HG03378 (cell line): ENCODE data around the gene LIN52.

Experiments used
- ATAC-seq: cut with Tn5 transposase; IDR thresholded peaks from one replicate; pipeline ENCODE4 v1.9.1; 2021; ENCODE audit warnings: mild to moderate bottlenecking, moderate library complexity; ENCODE audit not compliant: unreplicated experiment

LIN52 gene

DNA sequence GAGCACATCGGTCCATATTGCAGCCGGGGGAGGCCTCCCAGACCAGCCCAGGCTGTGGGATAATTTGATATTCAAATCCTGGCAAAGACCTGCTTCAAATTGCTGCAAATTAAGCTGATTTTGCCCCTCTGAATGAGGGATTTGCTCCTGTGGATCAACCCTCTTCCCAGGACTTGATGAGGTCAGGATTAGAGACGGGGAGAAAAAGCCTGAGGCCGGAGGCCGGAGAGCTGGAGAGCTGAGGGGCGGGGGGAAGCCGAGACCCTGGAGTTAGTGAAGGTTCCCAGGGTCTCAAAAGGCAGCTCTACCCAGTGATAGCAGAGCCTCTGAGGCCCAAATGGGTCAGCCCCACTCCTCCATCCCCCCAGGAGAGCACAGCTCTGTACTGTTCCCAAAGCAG, 137.0 kb downstream of the LIN52 start:
- no peak for ATAC-seq

- no peak for ATAC-seq
Observed at GRCh38 chr14:74223016-74223415, 138.3 kb downstream of the LIN52 start.

DNA sequence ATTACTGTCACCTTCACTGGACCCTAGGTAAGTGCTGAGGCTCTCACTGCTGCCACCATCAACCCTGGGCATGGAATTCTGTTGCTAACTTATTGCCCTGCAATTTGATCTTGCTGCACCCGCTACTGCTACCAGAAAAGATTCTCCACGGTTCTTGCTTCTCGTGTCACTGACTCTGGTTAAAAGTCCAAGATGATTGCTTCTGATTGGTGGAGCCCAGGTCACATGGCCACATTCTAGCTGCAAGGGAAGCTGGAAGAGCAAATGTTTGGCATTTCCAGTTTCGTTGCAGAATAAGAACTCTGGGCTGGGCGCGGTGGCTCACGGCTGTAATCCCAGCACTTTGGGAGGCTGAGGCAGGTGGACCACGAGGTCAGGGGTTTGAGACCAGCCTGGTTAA, 147.0 kb downstream of the LIN52 start:
- no peak for ATAC-seq

GRCh38 chr14:74235017-74235416, 150.3 kb downstream of the LIN52 start:
- ATAC-seq, result no peak

GRCh38 chr14:74237441-74237840, 152.7 kb downstream of the LIN52 start:
- no peak for ATAC-seq

DNA sequence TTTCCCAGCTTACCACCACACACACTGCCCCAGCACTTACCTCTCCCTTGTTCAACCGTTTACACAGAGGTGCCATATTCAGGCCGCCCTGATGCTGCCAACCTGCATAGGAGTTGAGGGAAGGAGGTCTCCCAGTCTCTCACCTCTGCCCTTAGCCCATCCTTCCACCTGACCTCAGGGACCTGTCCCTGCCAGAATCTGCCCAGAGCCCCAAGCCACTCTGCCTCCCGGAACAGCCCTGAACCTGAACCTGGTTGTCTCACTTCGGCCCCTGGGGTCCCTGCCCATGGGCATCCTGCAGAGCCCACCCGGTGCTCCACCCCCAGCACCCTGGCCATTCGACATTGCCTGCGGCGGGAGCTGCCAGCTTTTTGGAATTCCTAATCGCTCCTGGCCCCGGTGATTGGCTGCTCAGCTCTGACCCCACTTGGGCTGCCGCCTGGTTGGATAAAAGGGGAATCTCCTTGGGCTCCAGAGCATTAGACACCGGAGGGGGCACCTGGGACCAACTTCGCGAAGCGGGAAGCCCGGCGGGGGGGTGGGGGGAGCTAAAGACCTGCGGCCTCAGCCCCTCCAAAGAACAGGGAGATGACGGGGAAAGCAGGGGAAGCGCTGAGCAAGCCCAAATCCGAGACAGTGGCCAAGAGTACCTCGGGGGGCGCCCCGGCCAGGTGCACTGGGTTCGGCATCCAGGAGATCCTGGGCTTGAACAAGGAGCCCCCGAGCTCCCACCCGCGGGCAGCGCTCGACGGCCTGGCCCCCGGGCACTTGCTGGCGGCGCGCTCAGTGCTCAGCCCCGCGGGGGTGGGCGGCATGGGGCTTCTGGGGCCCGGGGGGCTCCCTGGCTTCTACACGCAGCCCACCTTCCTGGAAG, 154.5 kb downstream of the LIN52 start, which contains the start of gene VSX2:
Gene VSX2, plus strand, starts transcription at position 476 of the 874 bp plus-strand sequence. Its CDS starts 113 bp downstream, at position 589.
- no peak for ATAC-seq

DNA sequence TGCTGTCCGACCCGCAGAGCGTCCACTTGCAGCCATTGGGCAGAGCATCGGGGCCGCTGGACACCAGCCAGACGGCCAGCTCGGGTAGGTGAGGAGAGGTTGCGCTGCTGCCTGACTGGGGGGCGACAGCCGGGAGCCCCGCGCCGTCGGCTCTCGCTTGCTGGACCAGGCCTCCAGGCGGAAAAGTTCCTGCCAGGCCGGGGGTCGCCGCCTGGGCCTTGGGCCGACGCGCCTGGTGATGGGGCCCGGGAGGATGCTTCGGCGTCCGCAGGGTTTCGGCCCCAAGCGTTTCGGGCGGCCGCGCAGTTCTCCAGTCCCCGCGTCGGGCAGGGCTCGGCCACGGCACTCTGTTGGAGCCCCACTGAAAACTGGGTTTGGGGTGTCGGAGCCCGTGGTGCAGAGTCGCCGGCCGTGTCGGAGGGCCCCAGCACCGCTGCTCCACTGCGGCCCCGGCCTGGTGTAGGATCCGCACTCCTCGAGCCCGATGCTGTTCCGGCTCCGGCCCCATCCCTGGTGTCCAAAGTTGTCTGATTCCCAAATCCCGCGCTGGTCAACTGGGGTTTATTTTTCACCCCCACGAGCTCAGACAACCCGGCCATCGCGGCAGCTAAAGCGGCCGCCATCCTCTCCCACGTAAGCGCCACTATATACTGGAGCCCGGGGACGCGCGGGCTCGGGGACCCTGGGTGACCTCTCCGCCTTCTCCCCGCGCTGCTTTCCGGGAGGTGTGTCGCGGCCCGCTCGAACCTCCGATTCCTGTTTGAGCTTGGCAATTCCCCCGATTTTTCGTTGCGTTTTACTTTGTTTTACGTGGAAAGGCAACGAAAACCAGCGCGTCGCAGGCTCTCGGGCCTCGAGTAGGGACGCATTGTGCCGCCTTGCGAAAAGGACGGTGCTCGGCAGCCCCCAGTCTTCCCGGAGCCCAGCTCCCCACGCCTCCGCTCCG, 155.4 kb downstream of the LIN52 start:
- no peak for ATAC-seq

DNA sequence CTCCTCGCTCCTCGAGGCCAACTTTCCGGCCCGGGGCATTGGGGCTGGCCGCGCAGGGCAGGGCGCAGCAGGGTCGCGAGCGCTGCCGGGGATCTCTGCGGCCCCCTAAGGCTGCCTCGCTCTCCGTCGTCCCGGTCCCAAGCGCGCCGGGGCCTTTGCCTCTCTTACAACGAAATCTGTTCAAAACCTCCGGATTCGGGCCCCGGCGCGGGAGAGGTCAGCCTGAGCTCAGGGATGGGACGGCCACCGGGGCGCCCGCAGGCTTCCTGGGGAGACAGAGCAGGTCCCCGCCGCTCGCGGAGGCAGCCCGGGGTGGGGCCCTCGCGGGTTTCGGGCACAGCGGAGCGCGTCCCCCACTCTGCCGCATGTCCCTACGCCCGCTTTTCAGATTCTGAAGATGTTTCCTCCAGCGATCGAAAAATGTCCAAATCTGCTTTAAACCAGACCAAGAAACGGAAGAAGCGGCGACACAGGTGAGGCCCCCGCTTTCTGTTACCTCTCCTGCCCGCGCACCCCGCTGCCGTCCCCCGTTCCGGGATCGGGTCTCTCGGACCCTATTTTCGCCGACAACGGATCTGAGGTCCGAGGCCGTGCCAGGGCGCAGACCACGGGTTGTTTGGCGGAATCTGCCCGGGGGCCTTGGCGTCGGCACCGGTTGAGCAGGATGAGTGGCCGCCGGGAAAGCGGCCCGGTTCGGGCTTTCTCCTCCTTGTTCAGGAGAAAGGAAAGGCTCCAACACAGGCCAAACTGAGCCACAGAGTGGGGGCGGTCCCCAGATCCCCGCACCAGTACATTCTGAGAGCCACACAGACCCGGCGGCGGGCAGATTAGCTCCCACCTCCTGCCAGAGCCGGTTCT, 156.3 kb downstream of the LIN52 start:
- no peak for ATAC-seq

DNA sequence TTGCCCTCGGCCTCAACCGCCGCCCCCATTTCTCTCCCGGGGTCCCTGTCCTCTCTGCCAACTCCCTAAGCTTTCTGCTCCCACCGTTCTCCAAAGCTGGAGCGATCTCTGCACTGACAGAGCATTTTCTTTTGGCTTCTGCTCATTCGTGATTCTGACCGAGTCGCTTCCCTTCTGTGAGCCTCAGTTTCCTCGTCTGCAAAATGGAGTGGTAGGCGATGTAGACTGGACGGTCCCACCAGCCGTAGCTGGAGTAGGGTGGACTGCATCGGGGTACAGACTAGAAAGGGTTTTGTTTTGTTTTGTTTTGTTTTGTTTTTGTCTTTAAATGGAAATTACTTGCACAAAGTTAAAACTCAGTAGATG, 156.9 kb downstream of the LIN52 start:
- ATAC-seq, result no peak

- ATAC-seq, result no peak
Observed at GRCh38 chr14:74242021-74242779, 157.4 kb downstream of the LIN52 start.

- ATAC-seq, result no peak
Observed at GRCh38 chr14:74242780-74243042, 158.0 kb downstream of the LIN52 start.

- no peak for ATAC-seq
Observed at GRCh38 chr14:74243051-74243450, 158.3 kb downstream of the LIN52 start.

DNA sequence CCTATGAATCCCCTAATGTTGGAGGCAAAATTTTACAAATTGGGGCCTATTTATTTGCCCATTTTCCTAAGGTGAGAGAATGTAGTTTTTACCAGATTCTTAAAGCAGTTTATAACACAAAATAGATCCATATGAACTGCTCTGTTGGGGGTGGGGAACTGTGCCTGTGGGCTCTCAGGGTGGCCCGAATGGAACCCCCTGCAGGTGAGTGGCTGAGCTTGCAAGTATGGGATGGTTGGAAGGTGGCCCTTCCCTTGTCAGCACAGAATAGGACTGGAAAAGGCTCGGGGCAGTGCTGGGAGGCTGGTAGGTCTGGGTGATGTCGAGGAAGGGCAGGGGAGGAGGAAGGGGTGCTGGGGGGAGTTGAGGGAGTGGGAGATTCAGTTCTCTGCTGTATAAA, 159.4 kb downstream of the LIN52 start:
- no peak for ATAC-seq

- no peak for ATAC-seq
Observed at GRCh38 chr14:74245292-74245691, 160.5 kb downstream of the LIN52 start.

DNA sequence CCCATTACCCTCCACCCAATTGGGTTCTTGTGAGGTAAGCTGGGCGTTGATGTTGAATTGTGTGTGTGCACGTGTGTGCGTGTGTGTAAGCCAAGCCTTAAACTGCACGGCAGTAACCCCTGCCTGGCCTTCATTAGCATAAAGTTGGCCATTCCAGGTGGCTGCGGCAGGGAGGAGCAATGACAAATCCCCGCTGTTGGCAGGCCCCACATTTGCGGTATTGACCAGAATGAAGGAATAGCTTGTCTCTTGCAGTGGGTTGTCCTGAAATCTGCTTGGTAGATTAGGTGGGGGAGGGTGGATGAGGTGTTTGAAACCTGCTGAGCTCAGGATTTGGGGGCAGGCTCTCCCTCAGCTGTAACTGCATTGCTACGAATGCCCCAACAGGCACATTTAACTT, 161.8 kb downstream of the LIN52 start:
- no peak for ATAC-seq

- ATAC-seq, result no peak
Observed at GRCh38 chr14:74248017-74248416, 163.3 kb downstream of the LIN52 start.

DNA sequence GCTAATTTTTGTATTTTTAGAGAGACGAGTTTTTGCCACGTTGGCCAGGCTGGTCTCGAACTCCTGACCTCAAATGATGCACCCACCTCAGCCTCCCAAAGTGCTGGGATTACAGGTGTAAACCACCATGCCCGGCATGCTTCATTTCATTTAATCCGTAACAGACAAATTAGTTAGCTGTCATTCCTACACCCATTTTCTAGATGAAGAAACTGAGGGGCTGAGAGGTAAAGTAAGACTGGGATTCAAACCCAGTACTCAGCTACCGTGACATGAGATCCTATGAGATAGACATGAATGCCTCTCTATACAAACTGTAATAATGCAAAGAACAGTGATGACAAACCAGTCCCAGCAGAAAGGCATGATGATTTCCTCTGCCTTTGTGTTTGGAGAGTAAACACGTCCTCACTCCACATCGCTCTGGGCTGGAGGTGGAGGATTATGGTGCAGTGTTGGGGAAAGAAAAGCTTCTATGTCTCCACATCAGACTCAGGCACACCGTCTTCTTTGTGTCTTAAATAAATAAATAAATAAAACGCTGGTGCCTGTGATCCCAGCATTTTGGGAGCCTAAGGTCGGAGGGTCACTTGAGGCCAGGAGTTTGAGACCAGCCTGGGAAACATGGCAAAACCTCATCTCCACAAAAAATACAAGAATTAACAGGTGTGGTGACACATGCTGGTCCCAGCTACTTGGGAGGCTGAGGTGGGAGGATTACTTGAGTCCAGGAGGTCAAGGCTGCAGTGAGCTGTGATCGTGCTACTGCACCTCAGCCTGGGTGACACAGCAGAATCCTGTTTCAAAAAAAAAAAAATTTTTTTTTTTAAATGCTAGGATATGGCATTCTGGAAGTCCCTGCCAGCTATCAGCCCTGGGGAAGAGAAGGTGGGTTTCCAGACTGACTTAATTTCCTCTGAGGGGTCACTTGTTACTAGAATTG, 164.9 kb downstream of the LIN52 start:
- ATAC-seq, result no peak
